Measurements from ENCODE around the gene FBXO3.
A peak's percentile ranks its signal among the peaks of the same experiment; 100 is the strongest.

FBXO3 gene

DNA sequence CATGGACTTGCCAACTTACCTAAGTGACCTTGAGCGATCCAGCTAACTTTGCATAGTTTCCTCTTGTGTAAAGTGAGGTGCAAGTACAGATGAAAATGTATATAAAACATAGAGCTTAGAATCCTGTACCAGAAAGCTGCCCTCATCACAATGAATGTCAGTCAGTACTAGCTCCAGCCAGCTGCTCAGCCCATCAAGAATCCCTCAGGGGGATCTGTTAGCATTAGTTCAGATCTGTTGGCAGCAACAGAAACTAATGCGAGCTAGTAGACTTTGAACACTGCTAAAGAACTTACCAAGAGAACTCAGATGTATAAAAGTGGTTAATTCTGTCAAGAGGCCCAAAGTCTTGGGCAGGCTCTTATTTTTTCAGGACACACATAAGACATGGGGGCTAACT lies 67.4 kb downstream of the FBXO3 start:
- no peak for DNase-seq (ENCODE audit: low read depth)
- no peak overlapping the region for H3K4me3 ChIP-seq (ENCODE audit: low read depth, low read length)
- TF ChIP-seq, protein P1, sequence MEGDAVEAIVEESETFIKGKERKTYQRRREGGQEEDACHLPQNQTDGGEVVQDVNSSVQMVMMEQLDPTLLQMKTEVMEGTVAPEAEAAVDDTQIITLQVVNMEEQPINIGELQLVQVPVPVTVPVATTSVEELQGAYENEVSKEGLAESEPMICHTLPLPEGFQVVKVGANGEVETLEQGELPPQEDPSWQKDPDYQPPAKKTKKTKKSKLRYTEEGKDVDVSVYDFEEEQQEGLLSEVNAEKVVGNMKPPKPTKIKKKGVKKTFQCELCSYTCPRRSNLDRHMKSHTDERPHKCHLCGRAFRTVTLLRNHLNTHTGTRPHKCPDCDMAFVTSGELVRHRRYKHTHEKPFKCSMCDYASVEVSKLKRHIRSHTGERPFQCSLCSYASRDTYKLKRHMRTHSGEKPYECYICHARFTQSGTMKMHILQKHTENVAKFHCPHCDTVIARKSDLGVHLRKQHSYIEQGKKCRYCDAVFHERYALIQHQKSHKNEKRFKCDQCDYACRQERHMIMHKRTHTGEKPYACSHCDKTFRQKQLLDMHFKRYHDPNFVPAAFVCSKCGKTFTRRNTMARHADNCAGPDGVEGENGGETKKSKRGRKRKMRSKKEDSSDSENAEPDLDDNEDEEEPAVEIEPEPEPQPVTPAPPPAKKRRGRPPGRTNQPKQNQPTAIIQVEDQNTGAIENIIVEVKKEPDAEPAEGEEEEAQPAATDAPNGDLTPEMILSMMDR (conservative IDR thresholded peaks at IDR 0.05; ENCODE audit: low read depth, low read length), result no peak

DNA sequence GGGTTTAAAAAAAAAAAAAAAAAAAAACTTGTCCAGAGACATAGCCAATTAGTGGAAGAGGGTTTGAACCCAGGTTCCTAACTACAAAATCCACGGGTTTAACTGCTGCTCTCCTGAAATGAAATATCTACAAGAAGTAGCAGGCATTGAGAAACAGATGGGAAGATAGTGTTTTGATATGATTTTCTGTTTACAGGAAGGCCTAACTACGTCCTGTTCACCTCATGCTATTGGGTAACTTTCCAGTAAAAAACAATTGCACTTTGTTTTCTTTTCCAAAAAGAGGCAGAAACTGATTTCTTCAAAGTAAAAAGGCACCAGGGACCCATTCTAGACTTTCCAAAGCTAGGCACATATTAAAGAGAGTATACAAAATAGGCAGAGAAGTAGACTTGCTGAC lies 67.8 kb downstream of the FBXO3 start:
- TF ChIP-seq, protein P1 (conservative IDR thresholded peaks at IDR 0.05; ENCODE audit: low read depth, low read length), result no peak
- H3K4me3 ChIP-seq (ENCODE audit: low read depth, low read length), result no peak overlapping the region
- peak; percentile 63 for DNase-seq (ENCODE audit: low read depth)

DNA sequence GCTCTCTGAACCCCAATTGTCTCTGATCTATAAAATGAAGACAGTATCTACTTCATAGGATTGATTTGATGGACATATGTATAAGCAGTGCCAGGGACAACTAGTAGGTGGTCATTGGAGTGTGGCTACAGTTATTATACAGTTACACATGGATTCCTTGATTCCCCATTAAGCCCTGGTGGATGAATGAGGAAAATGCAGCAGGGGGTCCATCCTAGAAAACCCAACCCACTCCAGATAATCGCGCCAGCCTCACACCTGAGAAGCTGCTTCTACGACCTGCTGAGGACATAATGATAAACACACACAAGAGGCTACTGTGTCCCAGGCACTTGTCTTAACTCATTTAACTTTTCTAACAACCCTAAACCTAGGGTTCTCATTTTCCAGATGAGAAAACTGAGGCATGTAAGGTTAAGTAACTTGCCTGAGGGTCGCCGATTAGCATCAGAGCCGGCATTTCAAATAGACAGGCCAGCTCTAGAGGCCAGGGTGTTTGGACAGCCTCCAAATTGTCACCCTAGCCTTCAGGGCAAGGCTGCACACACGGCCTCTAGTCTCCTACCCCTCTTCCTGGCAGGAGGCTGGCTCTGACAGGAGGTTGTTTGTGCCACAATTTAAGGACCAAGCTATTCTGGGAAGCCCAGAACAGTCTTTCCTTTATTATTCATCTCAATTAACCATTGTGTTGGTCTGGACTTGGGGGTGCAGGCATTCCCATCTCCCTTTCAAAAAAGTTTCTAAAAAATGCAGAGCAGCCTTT lies 69.9 kb downstream of the FBXO3 start:
- DNase-seq (ENCODE audit: low read depth), result no peak
- TF ChIP-seq, protein P1 (conservative IDR thresholded peaks at IDR 0.05; ENCODE audit: low read depth, low read length), result peak; percentile 25
- no peak overlapping the region for H3K4me3 ChIP-seq (ENCODE audit: low read depth, low read length)

DNA sequence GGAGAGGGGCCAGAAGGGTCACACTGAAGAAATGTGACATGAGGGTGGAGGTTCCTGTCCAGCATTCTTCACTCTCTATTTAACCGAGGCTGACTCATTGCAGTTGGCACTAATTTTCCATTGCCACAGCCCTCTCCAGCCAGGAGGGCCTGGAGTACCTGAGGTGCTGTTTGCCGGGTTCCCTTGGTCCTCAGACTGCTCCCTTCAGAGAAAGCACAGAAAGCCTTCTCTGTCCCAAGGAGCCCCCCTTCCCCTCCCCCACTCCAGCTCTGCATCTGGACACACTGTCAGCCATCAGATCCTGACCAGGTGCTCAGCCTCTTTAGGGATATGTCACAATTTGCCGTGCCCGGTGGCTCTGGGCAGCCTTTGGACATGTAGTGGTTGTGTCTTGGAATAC lies 70.5 kb downstream of the FBXO3 start:
- DNase-seq (ENCODE audit: low read depth), result no peak
- H3K4me3 ChIP-seq (ENCODE audit: low read depth, low read length), result no peak overlapping the region
- TF ChIP-seq, protein P1 (conservative IDR thresholded peaks at IDR 0.05; ENCODE audit: low read depth, low read length), result no peak

DNA sequence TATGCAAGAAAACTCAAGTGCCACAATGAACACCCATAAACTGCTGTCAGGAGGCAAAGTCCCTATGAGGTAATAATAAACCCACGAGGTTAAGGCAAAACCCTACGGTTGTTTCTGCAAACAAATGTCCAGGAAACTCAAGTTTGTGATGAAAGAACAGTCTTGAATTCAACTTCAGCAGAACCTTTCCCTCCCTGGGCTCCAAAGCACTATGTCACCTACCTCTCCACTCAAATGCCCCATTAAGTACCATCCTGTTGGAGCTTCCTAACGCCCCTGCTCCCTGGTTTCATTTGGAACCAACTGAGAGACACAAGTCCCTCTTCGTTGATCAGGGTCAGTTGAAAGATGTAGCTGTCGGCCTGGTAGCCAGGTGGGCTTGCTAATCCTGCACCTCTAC lies 71.1 kb downstream of the FBXO3 start:
- no peak for DNase-seq (ENCODE audit: low read depth)
- TF ChIP-seq, protein P1 (conservative IDR thresholded peaks at IDR 0.05; ENCODE audit: low read depth, low read length), result no peak
- no peak overlapping the region for H3K4me3 ChIP-seq (ENCODE audit: low read depth, low read length)

DNA sequence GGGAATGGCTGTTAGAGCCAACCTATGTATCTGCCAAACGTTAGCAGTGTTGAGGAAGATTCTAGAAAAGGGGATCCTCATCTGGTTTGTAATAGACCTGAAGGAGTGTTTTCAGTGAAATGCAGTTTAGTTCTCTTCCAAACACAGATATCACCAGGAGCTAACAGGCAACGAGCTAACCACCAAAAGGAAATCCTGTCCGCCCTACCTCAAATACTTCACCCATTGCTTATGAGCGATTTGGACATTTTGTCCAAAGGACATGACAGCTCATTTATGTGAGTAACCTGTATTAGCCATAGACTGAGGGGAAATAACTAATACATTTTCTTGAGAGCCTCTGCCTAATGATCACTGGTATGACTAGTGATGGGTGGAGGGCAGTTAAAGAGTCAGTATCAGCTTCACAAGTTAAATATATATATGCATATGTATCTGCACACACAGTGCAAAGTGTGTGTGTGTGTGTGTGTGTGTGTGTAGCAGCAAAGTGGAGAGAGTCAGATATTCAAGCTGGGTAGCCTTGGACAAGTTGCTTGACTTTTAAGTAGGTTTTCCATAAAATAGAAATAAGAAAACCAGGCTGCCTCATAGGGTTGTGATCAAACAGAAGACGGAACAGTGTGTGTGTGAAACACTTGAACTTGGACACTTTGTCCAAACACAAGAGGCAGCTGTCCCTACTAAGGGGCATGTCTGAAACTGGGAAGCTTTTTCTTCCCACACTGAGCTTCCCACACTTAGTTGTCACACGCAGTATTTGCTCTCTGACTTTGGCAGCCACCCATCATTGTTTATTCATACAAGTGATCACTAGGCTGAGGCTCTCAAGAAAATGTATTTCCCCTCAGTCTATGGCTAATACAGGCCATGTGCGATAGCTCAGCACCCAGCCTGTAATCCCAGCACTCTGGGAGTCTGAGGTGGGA lies 72.8 kb downstream of the FBXO3 start:
- H3K4me3 ChIP-seq (ENCODE audit: low read depth, low read length), result peak overlapping the region; percentile 41
- DNase-seq (ENCODE audit: low read depth), result peak; percentile 84
- TF ChIP-seq, protein P1 (conservative IDR thresholded peaks at IDR 0.05; ENCODE audit: low read depth, low read length), result no peak
